ENCODE data around the gene SCARF2.
"Not testable (repeated sequence)": the region's sequence is repeated elsewhere in the genome, so short reads cannot be mapped to it uniquely, and the experiment has no call there.

Gene SCARF2

DNA sequence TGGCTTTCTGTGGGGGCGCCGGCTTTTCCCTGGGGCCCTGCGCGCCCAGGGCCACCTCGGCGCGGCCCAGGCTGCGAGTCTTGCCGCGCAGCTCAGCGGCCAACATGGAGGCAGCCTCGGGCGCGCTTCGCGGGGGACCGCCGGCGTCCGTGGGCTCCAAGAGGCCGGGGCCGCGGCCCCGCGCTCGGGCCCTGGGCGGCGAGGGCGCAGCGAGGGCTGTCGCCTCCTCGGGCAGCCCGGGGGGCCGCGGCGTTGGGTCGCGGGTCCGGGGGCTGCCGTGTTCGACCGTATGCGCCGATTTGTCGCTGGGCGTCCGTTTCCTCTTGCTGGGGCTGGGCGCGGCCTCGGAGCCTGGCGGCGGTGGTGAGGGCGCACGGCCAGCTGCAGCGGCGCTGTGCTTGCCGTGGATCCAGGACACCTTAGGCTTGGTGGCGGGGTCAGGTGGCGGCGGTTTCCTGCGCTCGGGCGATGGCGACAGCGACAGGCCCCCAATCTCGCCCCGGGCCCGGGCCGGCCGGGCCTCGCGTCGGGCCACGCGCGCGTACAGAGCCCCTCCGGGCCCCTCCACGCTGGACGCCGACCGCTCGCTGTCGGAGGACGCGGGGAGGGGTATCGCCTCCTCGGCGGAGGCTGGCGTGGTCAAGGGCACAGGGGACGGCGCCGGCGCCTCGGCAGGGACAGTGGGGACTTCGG is 11.9 kb downstream of the SCARF2 start:
- DNase-seq = no peak

DNA sequence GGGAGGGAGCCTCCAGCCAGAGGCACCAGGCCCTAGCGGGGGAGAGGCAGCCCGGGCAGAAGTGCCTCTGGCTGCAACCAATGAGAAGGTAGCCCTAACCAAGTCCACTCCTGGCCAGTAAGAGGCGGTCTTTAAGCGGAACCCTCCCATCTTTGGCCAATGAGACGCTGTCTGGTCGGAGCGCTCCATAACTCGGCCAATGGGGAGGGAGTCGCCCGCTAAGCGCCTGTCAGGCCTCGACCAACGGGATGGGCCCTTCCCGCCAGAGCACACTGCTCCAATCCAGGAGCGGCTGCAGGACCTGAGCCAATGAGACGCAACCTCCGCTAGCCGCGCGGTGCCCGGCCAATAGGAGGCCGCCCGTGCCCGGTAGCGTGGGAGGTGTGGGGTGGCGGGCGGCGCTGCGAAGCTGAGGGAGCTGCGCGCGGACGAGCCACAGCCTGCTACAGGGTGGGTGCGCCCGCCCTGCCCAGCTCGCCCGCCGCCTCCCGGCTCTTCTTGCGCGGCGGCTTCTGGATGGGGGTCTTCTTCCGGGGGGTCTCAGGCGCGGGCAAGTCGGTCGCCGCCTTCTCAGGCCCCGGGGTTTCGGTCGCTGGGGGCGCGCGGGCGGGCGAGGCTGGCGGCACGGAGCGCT is 12.6 kb downstream of the SCARF2 start:
- DNase-seq = no peak

DNA sequence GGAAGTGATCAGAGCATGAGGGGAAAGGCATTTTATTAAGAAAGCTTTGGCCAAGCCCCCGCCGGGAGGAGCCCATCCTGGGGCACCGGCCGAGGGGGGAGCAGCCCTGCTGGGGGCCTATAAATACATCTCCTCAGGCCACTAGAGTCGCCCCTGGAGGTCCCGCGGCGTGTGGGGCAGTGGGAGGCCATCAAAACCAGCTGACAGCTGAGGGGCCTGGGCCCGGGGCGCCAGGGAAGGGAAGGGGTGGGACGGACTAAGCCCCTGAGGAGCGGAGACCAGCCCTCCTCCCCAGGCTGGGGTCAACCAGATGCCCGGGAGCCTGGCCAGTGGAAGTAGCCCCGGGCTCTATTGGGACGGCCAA is 13.1 kb downstream of the SCARF2 start:
- DNase-seq = no peak

DNA sequence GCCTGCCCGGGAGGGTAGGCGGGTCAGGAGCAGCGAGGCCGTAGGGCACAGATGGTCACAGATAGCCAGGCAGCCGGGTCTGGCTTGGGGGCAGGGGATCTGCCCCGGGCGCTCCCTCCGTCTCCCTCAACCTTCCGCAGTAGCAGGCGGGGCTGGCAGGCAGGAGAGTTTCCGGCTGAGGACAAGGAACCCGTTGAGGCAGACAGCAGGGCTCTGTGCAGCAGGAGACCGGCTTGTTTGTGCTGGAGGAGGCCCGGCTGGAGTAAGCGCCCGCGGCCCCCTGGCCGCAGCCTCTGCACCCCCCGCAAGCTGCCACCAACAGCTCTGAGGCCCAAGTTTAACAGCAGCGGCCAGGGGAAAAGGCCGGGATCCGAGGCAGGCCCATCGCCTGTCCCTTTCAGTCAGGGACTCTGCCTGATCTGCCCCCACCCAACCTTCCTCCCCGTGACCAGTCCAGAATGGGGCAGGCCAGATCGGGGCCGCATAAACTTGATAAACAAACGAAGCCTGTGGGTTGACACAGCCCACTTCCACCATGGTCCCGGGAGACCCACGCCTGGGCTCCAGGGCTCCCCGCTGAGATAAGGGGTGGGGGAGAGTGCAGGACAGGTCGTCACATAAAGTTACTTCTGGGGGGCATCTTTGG is 13.6 kb downstream of the SCARF2 start:
- DNase-seq = no peak

DNA sequence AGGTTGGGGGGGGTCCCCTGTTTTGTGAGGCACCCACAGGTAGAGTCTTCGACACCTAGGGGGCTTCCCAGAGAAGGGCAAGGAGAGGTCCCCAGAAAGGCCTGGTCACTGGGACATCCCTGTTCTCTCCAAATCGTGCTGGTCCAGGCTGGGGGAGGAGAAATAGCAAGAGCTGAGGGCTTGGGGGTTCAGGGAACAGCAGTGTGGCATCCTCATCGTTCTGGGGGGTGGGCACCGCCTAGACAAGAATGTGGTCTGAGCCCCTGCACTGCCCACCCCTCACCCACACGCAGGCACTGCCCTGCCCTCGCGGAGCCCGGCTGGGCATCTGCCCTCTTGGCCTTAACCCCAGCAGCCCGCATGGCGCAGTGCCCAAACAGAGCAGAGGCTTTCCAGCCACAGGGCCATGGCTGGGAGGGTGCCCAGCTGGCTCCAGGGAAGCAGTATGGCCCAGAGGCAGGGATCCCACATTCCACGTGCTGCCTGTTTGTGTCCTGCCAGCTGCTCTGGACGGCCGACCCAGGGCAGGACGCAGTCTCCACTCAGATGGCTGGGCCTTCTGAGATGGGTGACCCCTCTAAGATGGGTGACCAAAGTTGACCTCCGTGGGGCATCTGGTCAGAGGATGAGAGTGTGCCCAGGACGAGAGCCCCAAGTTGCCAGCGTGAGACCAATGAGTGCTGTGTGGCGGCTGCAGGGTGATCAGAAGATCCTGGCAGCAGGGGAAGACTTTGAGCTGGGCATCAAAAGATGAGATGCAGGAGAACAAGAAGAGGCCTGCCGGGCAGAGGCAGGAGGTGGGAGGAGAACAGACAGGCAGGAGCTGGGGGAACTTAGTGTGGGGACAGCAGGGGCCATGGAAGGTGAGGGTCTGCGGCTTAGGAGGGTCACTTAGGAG is 14.4 kb downstream of the SCARF2 start:
- no peak for DNase-seq

DNA sequence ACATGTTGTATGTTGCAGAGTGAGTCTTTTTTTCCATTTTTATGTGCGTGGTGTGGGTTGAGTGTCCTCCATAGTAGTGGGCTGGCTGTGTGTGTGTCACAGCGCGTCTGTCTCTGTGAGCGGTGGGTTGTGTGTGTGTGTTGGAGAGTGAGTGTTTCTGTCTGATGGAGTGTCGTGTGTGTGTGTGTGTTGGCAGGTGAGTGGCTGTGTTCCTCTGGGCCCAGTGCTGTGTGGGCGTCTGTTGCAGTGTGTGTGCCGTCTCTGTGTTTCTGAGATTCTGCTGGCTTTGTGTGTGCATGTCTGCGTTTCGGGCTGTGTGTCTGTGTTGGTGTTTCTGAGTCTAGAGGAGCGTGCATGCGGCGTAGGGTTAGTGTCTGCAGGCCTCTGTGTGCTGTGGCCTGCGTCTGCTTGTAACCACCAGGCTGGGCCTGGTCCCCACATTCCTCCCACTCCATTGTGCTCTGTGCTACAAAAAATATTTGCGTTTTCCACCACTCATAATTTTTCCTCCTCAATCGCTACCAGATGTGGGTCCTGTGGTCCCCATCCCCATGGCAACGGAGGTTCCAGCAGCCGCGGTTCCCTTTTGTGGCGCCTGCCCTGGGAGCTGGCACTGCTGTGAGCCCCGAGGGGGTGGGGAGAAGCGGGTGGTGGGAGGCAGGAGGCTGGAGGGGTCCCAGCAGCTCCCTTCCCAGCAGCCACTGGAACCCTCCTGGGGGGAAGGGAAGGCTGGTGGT is 15.2 kb downstream of the SCARF2 start:
- no peak for DNase-seq

DNA sequence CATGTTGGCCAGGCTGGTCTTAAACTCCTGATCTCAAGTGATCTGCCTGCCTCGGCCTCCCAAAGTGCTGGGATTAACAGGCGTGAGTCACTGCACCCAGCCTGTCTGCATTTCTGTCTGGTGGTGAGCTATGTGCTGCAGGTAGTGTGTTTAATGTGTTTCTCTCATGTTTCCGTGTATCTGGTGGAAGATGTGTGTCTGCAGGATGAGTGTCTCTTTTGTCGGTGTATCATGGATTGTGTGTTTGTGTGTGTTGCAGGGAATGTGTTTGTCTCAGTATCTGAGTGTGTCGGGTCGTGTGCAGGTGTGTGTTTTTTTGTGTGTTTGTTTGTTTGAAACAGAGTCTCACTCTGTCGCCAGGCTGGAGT is 16.1 kb downstream of the SCARF2 start:
- DNase-seq = no peak

DNA sequence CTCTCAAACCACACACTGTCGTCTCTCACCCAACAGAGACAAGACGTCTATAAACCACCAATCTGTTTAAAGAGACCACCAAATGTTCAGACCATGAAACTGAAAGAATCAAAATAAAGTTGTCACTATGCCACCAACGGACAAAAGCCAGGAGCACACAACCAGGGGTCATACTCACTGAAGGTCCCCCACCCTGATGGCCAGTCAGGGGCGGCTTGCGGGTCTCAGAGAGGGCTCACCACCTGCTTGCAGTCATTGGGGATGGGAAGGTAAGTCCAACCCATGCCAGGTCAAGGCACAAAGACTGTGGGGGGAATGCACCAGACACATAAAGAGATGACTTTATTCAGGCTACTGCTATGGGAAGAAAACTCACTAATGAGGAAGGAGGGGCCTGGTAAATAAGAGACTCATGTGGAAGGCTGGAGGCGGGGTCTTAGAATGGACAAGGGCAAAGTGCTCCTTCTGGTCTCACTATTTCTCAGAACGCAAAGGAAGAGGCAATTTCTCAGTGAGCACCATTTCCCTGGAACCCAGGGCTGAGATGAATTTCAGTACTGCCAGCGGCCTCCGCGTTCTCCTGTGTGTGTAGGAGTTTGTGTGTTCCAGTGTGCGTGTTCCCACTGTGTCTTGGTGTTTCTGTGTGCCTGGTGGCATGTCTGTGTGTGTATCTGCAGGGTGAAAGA is 17.3 kb downstream of the SCARF2 start:
- no peak for DNase-seq

DNA sequence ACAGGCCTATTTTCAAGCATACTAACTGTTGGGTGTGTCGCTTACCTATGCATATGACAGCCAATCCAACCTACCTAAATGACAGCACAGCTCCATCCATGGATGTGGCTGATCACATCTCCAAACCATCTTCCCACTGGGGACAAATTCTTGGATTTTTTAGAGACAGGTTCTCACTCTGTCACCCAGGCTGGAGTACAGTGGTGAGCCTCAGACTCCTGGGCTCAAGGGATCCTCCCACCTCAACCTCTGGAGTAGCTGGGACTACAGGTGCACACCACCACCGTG is 18.0 kb downstream of the SCARF2 start:
- DNase-seq = no peak

DNA sequence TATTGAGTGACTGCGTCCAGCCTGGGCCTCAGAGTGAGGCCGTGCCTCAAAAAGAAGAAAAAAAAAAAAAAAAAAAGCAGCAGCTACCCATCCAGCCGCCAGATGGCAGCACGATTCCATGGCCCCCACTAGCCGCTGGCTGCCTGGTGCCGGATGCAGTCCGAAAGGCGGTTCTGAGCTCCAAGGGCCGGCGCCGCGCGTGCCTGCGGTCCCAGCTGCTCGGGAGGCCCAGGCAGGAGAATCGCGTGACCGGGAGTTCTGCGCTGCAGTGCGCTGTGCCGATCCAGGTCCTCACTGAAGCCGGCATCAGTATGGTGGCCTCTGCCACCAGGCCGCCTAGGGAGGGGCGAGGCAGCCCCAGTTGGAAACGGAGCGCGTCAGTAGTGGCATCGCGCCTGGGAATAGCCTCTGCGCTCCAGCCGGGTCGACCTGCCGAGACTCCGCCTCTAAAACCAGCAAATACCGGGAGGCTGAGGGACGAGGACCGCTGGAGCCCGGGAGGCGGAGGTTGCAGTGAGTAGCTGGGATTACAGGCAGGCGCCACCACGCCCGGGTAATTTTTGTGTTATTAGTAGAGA is 19.3 kb downstream of the SCARF2 start:
- peak; percentile 65 for DNase-seq

DNA sequence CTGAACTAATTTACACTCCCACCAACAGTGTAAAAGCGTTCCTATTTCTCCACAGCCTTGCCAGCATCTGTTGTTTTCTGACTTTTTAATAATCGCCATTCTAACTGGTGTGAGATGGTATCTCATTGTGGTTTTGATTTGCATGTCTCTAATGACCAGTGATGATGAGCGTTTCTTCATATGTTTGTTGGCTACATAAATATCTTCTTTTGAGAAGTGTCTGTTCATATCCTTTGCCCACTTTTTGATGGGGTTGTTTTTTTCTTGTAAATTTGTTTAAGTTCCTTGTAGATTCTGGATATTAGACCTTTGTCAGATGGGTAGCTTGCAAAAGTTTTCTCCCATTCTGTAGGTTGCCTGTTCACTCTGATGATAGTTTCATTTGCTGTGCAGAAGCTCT is 21.9 kb downstream of the SCARF2 start:
- DNase-seq = not testable (repeated sequence)

DNA sequence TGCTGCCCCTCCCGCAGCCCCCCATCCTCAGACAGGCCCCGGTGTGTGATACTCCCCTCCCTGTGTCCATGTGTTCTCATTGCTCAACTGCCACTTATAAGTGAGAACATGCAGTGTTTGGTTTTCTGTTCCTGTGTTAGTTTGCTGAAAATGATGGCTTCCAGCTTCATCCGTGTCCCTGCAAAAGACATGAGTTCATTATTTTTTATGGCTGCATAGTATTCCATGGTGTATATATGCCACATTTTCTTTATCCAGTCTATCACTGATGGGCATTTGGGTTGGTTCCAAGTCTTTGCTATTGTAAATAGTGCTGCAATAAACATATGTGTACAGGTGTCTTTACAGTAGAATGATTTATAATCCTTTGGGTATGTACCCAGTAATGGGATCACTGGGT is 22.4 kb downstream of the SCARF2 start:
- not testable (repeated sequence) for DNase-seq

DNA sequence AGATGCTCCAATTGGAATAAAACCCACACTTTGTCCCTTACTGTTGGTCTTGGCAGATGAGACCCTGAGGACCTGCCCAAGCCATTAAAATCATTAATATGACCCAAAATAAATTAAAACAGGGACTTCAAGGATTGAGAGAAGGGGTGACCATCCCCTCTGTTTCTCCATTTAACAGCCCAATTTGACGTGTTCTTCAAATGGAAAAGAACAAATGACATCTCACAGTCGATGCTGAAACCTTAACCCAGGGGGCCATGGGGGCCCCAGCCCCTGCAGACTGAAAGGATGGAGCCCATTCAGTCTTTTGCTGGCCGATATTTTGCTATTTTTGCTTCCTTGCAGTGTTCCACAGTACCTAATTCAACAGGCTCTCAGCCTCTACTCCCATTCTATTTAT is 23.2 kb downstream of the SCARF2 start:
- DNase-seq = no peak

DNA sequence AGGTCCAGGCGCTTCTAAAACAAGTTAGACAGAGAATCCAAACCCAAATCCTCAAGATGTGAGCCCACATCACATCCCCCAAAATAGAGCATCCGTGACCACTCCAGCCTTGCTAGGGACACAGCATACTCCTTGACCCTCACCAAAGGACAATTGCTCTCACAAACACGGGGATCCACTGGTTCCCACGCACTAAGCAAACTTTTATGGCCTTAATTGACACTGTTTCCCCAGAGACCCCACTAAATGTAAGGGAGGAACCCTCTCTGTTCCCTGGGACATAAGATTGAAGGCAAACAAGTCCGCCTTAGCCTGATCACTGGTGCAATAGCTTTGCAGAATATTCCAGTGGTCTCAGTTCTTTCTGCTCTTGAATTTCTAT is 23.6 kb downstream of the SCARF2 start:
- DNase-seq = no peak

DNA sequence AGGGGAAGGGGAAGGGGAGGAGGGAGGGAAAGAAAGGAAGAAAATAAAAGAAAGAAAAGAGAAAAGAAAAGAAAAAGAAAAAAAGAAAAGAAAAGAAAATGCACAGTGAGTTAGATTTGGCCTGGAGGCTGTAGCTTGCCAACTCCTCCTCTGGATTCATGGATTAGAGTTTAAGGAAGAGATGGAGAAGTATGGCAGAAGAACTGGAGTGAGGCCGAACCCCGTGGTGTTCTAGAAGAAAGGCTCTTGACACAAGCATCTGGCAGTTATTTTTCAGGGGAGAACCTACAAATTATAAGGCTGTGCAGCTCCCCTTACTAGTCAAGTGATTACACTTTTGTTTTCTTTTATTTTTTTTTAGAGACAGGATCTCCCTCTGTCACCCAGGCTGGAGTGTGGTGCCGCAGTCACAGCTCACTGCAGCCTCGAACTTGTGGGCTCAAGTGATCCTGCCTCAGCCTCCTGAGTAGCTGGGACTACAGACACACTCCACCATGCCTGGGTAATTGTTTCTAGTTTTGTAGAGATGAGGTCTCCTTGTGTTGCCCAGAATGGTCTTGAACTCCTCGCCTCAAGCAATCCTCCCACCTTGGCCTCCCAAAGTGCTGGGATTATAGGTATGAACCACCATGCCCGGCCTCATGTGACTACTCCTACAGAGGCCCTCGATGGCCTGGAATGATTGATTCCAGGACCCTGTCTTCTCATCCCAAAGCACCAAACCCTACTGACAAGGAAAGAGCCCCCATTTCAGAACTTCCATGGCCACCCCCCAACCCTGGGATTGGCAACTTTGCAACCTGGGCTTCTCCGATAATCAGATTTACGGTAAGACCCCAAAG is 24.2 kb downstream of the SCARF2 start:
- no peak for DNase-seq

DNA sequence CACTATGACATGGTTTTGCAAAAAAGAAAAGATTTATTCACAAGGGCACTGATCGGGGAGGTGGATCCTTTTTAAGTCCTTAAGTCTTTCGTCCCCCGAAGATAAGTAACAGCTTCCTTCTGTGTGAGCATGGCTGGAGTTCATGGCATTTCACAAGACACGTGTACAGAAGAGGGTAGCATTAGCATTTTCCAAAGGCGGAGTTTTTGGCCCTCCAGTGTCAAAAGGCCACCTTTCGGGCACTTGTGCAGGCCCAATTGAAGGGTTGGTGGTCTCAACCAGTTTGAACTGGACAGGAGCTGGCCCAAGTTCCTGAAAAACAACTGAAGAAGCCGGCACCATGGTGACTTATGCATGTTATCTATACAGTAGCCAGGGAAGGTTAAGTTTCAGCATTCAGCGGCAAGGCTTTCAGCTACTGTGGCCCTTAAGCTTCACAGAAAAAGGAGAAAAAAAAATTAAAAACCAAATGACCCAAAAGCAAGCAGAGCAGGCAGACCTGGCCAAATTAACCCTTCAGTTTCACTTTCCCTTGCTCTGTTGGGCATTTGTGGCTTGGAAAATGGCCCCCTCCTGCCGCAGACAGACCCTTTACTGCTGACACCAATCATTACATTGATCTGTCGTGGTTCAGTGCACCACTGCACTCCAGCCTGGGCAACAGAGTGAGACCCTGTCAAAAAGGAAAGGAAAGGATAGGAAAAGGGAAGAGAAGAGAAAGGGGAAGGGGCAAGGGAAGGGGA is 25.0 kb downstream of the SCARF2 start:
- DNase-seq = no peak

DNA sequence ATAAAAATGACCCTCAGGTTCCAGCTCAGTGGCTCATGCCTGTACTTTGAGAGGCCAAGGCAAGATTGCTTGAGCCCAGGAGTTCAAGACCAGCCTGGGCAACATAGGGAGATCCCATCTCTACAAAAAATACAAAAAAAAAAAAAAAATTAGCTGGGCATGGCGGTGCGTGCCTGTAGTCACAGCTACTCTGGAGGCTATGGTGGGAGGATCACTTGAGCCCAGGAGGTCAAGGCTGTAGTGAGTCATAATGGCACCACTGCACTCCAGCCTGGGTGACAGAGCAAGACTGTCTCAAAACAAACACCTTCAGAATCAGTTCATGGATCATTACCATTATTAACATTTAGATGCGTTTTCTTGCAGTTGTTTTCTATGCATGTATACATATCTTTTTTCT is 28.2 kb downstream of the SCARF2 start:
- DNase-seq = not testable (repeated sequence)

DNA sequence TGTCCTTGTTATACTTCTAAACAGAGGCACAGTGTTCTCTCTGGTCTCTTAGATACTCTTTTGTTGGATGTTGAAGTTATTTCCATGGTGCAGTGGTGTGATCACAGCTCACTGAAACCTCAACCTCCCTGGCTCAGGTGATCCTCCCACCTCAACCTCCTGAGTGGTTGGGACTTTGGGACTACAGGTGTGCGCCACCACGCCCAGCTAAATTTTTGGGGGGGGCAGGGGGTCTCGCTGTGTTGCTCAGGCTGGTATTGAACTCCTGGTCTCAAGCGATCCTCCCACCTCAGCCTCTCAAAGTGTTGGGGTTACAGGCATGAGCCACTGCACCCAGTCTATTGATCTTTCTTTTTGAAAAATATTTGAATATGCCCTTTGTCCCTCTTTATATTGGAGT is 28.7 kb downstream of the SCARF2 start:
- no peak for DNase-seq

DNA sequence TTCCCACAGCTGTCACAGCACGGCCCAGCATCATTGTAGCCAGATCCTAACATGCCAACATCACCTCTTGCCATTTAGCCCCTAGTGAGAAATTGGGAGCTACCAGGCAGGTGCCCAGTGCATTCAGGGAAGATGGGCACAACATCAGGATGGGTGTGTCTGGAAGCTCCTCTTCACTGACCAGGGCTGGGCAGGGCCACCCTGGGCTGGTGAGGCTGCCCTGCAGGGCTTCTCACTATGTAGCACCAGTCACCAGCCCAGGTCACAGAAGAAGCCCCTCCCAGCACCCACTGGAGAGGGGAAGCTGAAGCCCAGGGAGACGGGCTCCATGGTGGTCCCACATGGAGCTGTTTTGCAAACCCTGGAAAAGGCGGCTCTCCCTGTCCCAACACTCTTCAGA is 29.8 kb downstream of the SCARF2 start:
- DNase-seq = no peak

DNA sequence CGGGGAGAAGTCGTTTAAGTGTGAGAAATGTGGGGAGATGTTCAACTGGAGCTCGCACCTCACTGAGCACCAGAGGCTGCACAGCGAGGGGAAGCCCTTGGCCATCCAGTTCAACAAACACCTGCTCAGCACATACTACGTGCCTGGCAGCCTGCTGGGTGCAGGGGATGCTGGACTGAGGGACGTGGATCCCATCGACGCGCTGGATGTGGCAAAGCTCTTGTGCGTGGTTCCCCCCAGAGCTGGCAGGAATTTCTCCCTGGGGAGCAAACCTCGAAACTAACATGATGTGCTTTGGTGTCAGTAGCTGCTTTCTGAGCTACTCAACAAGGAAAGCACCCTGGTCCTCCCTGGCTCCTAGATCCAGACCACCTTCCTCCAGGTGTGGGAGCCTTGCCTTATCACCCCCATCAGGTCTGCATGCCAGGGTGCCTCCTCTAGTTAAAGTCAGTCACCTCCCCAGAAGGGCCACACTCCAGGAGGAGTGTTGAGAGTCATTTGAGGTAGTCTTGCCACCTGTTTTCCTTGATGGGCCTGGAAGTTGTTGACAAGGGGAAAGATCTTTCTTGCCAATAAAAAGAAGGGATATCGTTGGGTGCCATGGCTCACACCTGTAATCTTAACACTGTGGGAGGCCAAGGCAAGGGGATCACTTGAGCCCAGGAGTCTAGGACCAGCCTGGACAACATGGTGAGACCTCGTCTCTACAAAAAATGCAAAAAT is 30.8 kb downstream of the SCARF2 start:
- DNase-seq = no peak
